Kidney (tissue), 14 donors: Measurements from ENCODE around the gene S1PR3. TPM values are rescaled to one million over a fixed set of nuclear protein-coding genes. Genes with fewer than 3 reads are reported as not detected.

ENCODE experiments used
- DNase-seq, 5 donors: peaks; one replicate each; pipeline ENCODE4 v3.0.0-alpha.2; 2013 to 2020
- FAIRE-seq: peaks from 2 replicates; lab custom pipeline; 2012; peaks lifted over from hg19 to GRCh38; lab: Jason Lieb, UNC
- H3K27ac ChIP-seq, 2 donors: one replicate each; pipeline ENCODE4 v1.7.0; 2013; ENCODE audit warnings: low read depth in 2 of 2, low read length in 2 of 2, inconsistent platforms in 1 of 2
- H3K27me3 ChIP-seq: one replicate; pipeline ENCODE4 v1.7.1; 2013; ENCODE audit warnings: low read length, inconsistent platforms; ENCODE audit not compliant: control insufficient read depth, insufficient read depth
- H3K36me3 ChIP-seq, 3 donors: one replicate each; pipeline versions ENCODE4 v1.7.0 to v1.7.1; 2013; ENCODE audit warnings: low read length in 3 of 3, control low read depth in 1 of 3, inconsistent platforms in 1 of 3; ENCODE audit not compliant: insufficient read depth in 3 of 3, control insufficient read depth in 2 of 3
- H3K4me1 ChIP-seq, 3 donors: one replicate each; pipeline versions ENCODE4 v1.7.0 to v1.7.1; 2013; ENCODE audit warnings: low read length in 3 of 3, inconsistent platforms in 1 of 3, low read depth in 1 of 3; ENCODE audit not compliant: control insufficient read depth in 2 of 3, insufficient read depth in 2 of 3
- H3K4me3 ChIP-seq, 3 donors: one replicate each; pipeline versions ENCODE4 v1.7.0 to v1.8.1; 2013; ENCODE audit warnings: low read length in 3 of 3, control low read depth in 1 of 3, inconsistent platforms in 1 of 3
- H3K9ac ChIP-seq, 3 donors: one replicate each; pipeline versions ENCODE4 v1.7.0 to v1.7.1; 2013; ENCODE audit warnings: low read length in 3 of 3, control low read depth in 1 of 3, inconsistent platforms in 1 of 3
- H3K9me3 ChIP-seq, 3 donors: one replicate each; pipeline versions ENCODE4 v1.7.0 to v1.7.1; 2013; ENCODE audit warnings: low read length in 3 of 3, control low read depth in 1 of 3, inconsistent platforms in 1 of 3; ENCODE audit not compliant: control insufficient read depth in 2 of 3, insufficient read depth in 1 of 3
- intact Hi-C: fragments of 100-400 bp; cut with DNase I; formaldehyde crosslinking; loops from one replicate; pipeline ENCODE4 v1.11.1; 2022
- polyA plus RNA-seq: library from polyadenylated mRNA; stranded (reverse); fragments of 350-450 nt; fragmentation: Illumina TruSeq; extraction: RNeasy Lipid Tissue Mini Kit (QIAGEN cat#74804); gene quantifications from one replicate; pipeline ENCODE4 v1.2.3, GENCODE V29; 2014; ENCODE audit warnings: low read depth, low replicate concordance; ENCODE audit not compliant: insufficient read depth
- total RNA-seq: library from RNA; stranded (reverse); fragmentation: NEBNext Ultra II Directional; extraction: Animal tissue kit (Norgen Biotek cat#: 25700); gene quantifications from one replicate; pipeline ENCODE4 v1.2.1, GENCODE V29; 2021
- TF ChIP-seq, protein P1 (sequence below): IDR thresholded peaks from 3 replicates; pipeline ENCODE4 v1.5.1; 2012; ENCODE audit warnings: mild to moderate bottlenecking, moderate library complexity, borderline replicate concordance; ENCODE audit not compliant: insufficient read depth; ENCODE audit errors: extremely low read depth
- donor health status: control.
- donor health status: control.
- donor health status: control.
- donor health status: control.
- donor health status: control.
- donor health status: DM: yes; HTN: yes; CAD: no.
- donor health status: Normal renal cell carcinoma (clear cell type).

Gene S1PR3
- total and polyA plus RNA-seq, 2 donors from 2014 or later: 12.4 to 36.4 TPM

DNA sequence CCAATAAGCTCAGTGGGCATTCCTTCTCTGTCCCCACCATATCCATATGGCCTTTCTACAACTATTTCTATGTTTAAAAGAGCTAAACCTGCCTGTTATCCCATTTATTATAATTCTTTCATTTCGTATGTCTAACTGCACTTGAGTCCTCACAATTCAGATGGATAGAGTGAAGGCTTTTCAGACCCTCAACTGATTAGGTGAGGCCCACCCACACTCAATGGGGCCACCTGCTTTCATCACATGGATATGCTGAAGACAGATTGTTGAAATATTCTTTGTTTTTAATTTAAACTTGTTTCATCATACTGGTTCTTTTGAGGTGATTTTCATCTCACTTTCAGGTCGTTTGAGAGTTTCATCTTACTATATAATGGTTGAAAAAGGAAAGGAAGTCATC is 5.7 kb upstream of the S1PR3 start:
- DNase-seq (no peak), FAIRE-seq (no peak)
- intact Hi-C loops: no loop called here

DNA sequence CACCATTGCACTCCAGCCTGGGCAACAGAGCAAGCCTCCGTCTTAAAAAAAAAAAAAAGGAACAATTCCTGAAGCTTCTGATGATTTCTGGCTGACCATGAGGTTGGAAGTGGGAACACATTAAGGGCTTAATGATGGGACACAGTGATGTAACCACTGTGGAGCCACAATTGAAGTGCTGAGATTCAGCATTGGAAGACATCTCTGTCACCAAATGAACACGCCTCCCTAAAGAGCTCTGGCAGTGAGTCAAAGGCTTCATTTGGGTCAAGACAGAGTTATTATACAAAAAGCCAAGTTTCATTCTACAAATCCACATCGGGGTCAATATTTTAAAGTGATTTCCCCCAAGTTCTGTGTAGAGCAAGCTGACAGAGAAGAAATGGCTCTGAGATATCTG is 4.5 kb upstream of the S1PR3 start:
- Histone ChIP-seq H3K27me3 (no peaks in the 10 kb centered on the region), H3K4me3 (no peak overlapping the region), H3K27ac (no peak overlapping the region), H3K9me3 (no peaks in the 10 kb centered on the region), H3K4me1 (peaks cover 0 to 8% (median 1%) of the 10 kb centered on the region in 3 donors), H3K36me3 (no peaks in the 10 kb centered on the region), H3K9ac (no peak overlapping the region)
- DNase-seq (no peak), FAIRE-seq (no peak)
- intact Hi-C loops: no loop called here
- TF ChIP-seq, protein P1, sequence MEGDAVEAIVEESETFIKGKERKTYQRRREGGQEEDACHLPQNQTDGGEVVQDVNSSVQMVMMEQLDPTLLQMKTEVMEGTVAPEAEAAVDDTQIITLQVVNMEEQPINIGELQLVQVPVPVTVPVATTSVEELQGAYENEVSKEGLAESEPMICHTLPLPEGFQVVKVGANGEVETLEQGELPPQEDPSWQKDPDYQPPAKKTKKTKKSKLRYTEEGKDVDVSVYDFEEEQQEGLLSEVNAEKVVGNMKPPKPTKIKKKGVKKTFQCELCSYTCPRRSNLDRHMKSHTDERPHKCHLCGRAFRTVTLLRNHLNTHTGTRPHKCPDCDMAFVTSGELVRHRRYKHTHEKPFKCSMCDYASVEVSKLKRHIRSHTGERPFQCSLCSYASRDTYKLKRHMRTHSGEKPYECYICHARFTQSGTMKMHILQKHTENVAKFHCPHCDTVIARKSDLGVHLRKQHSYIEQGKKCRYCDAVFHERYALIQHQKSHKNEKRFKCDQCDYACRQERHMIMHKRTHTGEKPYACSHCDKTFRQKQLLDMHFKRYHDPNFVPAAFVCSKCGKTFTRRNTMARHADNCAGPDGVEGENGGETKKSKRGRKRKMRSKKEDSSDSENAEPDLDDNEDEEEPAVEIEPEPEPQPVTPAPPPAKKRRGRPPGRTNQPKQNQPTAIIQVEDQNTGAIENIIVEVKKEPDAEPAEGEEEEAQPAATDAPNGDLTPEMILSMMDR: no peak

More for the DNA sequence above, 5.7 kb upstream of the S1PR3 start:
- Histone ChIP-seq H3K4me1 (peaks cover 0 to 6% (median 0%) of the 10 kb centered on the region in 3 donors), H3K4me3 (no peak overlapping the region), H3K9me3 (no peaks in the 10 kb centered on the region), H3K27me3 (no peaks in the 10 kb centered on the region), H3K36me3 (no peaks in the 10 kb centered on the region), H3K9ac (no peak overlapping the region), H3K27ac (no peak overlapping the region)
- TF ChIP-seq, protein P1: no peak

DNA sequence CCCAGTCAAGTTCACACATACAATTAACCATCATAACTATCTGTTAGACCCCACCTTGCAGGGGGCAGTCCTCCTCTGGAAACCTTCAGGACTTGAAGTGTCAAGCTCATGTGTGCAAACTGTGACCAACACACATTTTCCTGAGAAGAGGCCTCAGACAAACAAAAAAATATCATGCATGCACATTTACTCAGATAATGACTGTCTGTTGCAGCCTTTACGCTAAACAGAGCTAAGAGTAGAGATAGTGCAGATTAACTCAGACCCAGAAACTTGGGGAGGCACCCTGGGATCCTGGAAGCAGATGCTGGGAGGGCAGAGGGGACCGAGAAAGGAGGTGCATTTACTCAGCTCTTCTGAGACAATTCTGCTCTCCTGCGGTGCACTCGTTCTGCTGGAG is 3.6 kb upstream of the S1PR3 start:
- DNase-seq: peak in 1 of 5 donors; percentile 3
- Histone ChIP-seq H3K27me3 (no peaks in the 10 kb centered on the region), H3K9ac (no peak overlapping the region), H3K9me3 (no peaks in the 10 kb centered on the region), H3K36me3 (no peaks in the 10 kb centered on the region), H3K4me3 (no peak overlapping the region), H3K27ac (no peak overlapping the region), H3K4me1 (peaks cover 0 to 13% (median 5%) of the 10 kb centered on the region in 3 donors)
- intact Hi-C loops: no loop called here
- no peak for FAIRE-seq
- TF ChIP-seq, protein P1: no peak
